ENCODE data around the gene STPG1.

STPG1 gene

DNA sequence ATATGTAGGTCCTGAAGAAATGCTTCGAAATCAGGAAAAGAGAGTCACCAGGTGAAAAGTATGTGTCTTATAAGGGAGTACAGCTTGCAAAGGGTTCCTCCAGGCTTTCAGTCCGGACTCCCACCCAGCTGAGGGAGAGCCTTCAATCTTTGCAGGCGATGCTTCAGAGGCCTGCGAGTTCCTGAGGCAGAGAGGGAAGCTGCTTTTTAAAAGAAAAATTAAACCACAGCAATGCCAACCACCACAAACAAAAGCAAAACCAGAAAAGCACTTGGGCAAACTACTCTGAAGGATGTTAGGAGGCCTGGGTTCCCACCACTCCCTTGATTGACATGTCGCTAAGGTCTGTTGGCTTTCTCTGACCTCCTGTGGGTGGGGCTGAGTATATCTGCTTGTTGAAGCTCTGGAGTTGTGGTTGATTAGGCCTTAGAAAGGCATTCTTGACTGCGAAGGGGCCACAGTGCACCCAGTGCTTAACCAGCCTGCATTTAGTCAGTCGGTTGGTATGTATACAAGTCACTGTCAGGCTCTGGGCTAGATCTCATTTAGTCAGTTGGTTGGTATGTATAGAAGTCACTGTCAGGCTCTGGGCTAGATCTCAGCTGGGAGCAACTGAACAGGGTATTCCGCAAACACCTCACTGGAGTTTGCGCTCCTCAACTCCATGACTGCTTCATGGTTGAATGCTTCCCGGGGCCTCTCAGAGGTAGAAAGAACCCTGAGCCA lies 3.2 kb upstream of the STPG1 start:
- TF ChIP-seq, protein P1, sequence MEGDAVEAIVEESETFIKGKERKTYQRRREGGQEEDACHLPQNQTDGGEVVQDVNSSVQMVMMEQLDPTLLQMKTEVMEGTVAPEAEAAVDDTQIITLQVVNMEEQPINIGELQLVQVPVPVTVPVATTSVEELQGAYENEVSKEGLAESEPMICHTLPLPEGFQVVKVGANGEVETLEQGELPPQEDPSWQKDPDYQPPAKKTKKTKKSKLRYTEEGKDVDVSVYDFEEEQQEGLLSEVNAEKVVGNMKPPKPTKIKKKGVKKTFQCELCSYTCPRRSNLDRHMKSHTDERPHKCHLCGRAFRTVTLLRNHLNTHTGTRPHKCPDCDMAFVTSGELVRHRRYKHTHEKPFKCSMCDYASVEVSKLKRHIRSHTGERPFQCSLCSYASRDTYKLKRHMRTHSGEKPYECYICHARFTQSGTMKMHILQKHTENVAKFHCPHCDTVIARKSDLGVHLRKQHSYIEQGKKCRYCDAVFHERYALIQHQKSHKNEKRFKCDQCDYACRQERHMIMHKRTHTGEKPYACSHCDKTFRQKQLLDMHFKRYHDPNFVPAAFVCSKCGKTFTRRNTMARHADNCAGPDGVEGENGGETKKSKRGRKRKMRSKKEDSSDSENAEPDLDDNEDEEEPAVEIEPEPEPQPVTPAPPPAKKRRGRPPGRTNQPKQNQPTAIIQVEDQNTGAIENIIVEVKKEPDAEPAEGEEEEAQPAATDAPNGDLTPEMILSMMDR (IDR thresholded peaks at IDR 0.05; ENCODE audit: insufficient read depth, low read length, missing control alignments), result no peak
- DNase-seq (ENCODE audit: low read depth, low spot score), result peak; percentile 97
- POLR2A ChIA-PET, result interaction anchor here (0.6 to 1.4 kb wide), 5 partner anchors 17 to 85 kb away, joined by 3 to 8 read pairs (median 4); no protein-coding TSS in a partner anchor
- peak overlapping the region; percentile 87 for H3K4me3 ChIP-seq (ENCODE audit: low read depth, low read length)
- CTCF ChIA-PET, result interaction anchor here (1.1 to 13.4 kb wide), 13 partner anchors 8 to 229 kb away, joined by 3 to 154 read pairs (median 6); no protein-coding TSS in a partner anchor

- POLR2A ChIA-PET, result interaction anchor here (0.6 to 1.4 kb wide), 3 partner anchors 22 to 56 kb away, joined by 3 to 8 read pairs (median 4); no protein-coding TSS in a partner anchor
- CTCF ChIA-PET, result interaction anchor here (0.7 to 13.4 kb wide), 22 partner anchors 12 to 230 kb away, joined by 3 to 154 read pairs (median 6); no protein-coding TSS in a partner anchor
- TF ChIP-seq, protein P1 (IDR thresholded peaks at IDR 0.05; ENCODE audit: insufficient read depth, low read length, missing control alignments), result no peak
- H3K4me3 ChIP-seq (ENCODE audit: low read depth, low read length), result peak overlapping the region; percentile 87
- DNase-seq (ENCODE audit: low read depth, low spot score), result no peak
Measured at GRCh38 chr1:24415910-24416665, 2.5 kb upstream of the STPG1 start.

DNA sequence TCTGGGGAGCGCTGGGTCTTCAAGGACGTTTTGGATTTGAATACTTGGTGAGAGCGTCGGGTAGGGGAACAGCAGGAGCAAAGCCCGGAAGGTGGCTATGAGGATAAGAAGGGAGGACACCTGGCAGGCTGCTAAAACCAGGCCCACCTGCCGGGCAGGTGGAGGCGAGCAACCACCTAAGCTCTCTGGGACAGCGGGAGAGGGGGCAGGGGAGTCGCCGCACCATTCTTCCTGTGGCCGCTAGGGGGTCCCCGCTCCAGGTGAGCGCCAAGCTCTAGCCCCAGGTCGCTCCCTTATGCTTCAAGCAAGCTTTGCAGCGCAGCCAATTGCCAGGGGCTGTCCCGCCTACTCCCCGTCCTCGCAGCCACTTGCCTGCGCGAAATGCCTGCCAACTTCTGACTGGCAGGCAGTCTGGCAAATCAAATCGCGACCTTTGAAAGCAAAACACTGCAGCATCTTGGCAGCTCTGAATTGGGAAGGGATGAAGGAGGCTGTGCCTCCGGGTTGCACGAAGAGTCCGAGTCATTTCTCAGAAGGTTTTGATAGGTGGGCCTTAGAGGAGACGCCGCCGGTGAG lies 1.8 kb upstream of the STPG1 start, which contains the start of gene NIPAL3:
NIPAL3 (plus strand) TSS at position 469 of the 576 bp plus-strand sequence. CDS start 3,746 bp downstream, outside the sequence.
- ChIA-PET CTCF (interaction anchor here (0.7 to 13.4 kb wide), 25 partner anchors 9 to 230 kb away, joined by 3 to 154 read pairs (median 4); no protein-coding TSS in a partner anchor), POLR2A (no interaction called here)
- peak; percentile 96 for DNase-seq (ENCODE audit: low read depth, low spot score)
- TF ChIP-seq, protein P1 (IDR thresholded peaks at IDR 0.05; ENCODE audit: insufficient read depth, low read length, missing control alignments), result peak; percentile 91
- H3K4me3 ChIP-seq (ENCODE audit: low read depth, low read length), result peak within 1 kb of the TSS; percentile 87

DNA sequence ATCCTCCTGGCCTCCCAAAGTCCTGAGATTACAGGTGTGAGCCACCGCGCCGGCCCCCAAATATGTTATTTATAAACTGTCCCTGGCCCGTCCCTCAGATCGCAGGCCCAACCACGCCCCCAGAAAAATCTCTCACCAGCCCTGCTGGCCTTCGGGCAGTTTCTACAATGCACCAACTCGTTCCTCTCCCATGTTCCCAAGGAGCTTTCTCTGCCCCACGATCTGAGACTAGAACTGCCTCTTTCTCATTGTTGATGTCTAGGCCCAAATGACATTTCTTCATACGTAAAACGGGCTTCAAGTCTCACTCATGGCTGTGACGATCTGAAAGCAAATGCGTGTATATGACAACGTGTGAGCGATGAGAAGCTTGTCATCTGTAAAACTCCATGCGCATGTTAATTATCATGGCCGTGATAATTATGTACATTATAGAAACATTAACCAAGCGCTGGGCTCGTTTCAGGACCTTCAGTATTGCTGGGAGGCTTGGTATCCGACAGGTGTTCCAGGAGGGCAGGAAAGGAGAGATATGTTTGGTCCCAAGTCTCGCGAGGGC lies 1.3 kb upstream of the STPG1 start:
- ChIA-PET POLR2A (no interaction called here), CTCF (interaction anchor here (0.7 to 13.4 kb wide), 23 partner anchors 9 to 231 kb away, joined by 3 to 154 read pairs (median 5); no protein-coding TSS in a partner anchor)
- TF ChIP-seq, protein P1 (IDR thresholded peaks at IDR 0.05; ENCODE audit: insufficient read depth, low read length, missing control alignments), result no peak
- DNase-seq (ENCODE audit: low read depth, low spot score), result no peak
- peak overlapping the region; percentile 87 for H3K4me3 ChIP-seq (ENCODE audit: low read depth, low read length)

DNA sequence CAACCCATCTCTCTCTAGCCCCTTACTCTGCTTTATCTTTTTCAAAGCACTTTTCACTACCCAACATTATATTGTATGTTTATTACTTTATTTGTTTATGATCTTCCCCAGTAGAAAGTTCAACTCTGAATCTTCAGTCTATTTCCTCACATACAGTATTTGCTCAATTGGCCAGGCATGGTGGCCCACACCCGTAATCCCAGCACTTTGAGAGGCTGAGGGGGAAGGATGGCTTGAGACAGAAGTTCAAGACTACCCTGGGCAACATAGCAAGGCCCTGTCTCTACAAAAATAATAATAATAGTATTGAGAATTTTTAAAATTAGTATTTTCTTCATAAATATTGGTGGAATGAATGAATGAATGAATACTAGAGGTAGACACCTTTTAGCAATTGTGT lies 1.2 kb downstream of the STPG1 start:
- CTCF ChIA-PET, result interaction anchor here (0.9 to 14.4 kb wide), 4 partner anchors 20 to 262 kb away, joined by 3 to 154 read pairs (median 72); no protein-coding TSS in a partner anchor
- POLR2A ChIA-PET, result no interaction called here
- TF ChIP-seq, protein P1 (IDR thresholded peaks at IDR 0.05; ENCODE audit: insufficient read depth, low read length, missing control alignments), result no peak
- H3K4me3 ChIP-seq (ENCODE audit: low read depth, low read length), result no peak overlapping the region
- DNase-seq (ENCODE audit: low read depth, low spot score), result no peak

All from AG04449 (cell line).